DMS79 treated with DMSO at 0.1 percent for 48 hours (cell line): Measurements from ENCODE around the gene TRIM66.

Experiments used
- DNase-seq: peaks from one replicate; lab custom pipeline; 2025; lab: John Stamatoyannopoulos, UW

The TRIM66 gene

GRCh38 chr11:8654503-8654902 lies 28.0 kb downstream of the TRIM66 start:
- DNase-seq = no peak

GRCh38 chr11:8652140-8652539 lies 30.3 kb downstream of the TRIM66 start:
- peak; percentile 8 for DNase-seq

- DNase-seq = no peak
Measured at GRCh38 chr11:8650401-8650990, 32.0 kb downstream of the TRIM66 start.

GRCh38 chr11:8649361-8649760 lies 33.1 kb downstream of the TRIM66 start:
- no peak for DNase-seq

GRCh38 chr11:8646873-8647272 lies 35.6 kb downstream of the TRIM66 start:
- DNase-seq = no peak

GRCh38 chr11:8642196-8642841 lies 40.1 kb downstream of the TRIM66 start:
- DNase-seq = peak; percentile 7

GRCh38 chr11:8641332-8641731 lies 41.1 kb downstream of the TRIM66 start:
- DNase-seq = no peak

GRCh38 chr11:8640267-8640906 lies 42.1 kb downstream of the TRIM66 start:
- DNase-seq = no peak

GRCh38 chr11:8639655-8640054 lies 42.8 kb downstream of the TRIM66 start:
- no peak for DNase-seq

- no peak for DNase-seq
Measured at GRCh38 chr11:8638300-8638699, 44.2 kb downstream of the TRIM66 start.

- no peak for DNase-seq
Measured at GRCh38 chr11:8636127-8636526, 46.3 kb downstream of the TRIM66 start.

GRCh38 chr11:8634498-8634897 lies 48.0 kb downstream of the TRIM66 start:
- no peak for DNase-seq

- no peak for DNase-seq
Measured at GRCh38 chr11:8631395-8632118, 50.9 kb downstream of the TRIM66 start.

GRCh38 chr11:8624698-8625097 lies 57.8 kb downstream of the TRIM66 start:
- DNase-seq = no peak

GRCh38 chr11:8621147-8621546 lies 61.3 kb downstream of the TRIM66 start:
- no peak for DNase-seq

- DNase-seq = no peak
Measured at GRCh38 chr11:8617063-8617462, 65.4 kb downstream of the TRIM66 start.

- no peak for DNase-seq
Measured at GRCh38 chr11:8615291-8616032, 67.0 kb downstream of the TRIM66 start.

- no peak for DNase-seq
Measured at GRCh38 chr11:8614497-8614896, 68.0 kb downstream of the TRIM66 start.

- no peak for DNase-seq
Measured at GRCh38 chr11:8613036-8613435, 69.4 kb downstream of the TRIM66 start.

GRCh38 chr11:8612522-8612921 lies 69.9 kb downstream of the TRIM66 start:
- DNase-seq = no peak

GRCh38 chr11:8610532-8611116 lies 71.8 kb downstream of the TRIM66 start:
- DNase-seq = peak; percentile 65

- no peak for DNase-seq
Measured at GRCh38 chr11:8608652-8609051, 73.8 kb downstream of the TRIM66 start.
